ENCODE measurements around the gene DESI1.
"Not testable (repeated sequence)": the region's sequence is repeated elsewhere in the genome, so short reads cannot be mapped to it uniquely, and the experiment has no call there.

DESI1 gene

DNA sequence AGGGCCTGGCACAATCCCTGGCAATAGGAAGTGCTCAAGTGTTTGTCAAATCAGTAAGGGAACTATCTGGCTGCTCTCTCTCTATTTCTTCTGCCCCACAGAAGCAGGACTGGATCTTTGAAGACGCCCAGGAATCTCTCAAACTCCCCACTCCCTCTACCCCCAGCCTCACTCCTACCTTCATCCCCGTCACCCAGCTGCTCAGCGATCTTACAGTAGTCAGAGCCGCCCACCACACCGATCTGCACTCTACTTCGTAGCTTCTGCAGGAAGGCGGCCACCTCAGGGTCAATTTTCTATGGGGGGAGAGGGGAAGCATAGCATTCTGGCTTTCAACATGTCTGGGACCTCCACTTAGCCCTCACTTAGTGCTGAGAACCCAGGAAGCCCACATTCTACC is 34.9 kb downstream of the DESI1 start:
- H3K9ac ChIP-seq (ENCODE audit: low read depth, low read length) = no peak overlapping the region
- peaks cover 5% of the 10 kb centered on the region; the same call in 1 of the 2 replicates for H3K4me1 ChIP-seq (ENCODE audit: insufficient read depth, low read length)
- no peaks in the 10 kb centered on the region for H3K9me3 ChIP-seq (ENCODE audit: control insufficient read depth, insufficient read depth, low read length)
- H3K36me3 ChIP-seq (ENCODE audit: insufficient read depth, low read length) = no peaks in the 10 kb centered on the region

- Histone ChIP-seq H3K4me1 (ENCODE audit: insufficient read depth, low read length) (peaks cover 5% of the 10 kb centered on the region; the same call in 1 of the 2 replicates), H3K9me3 (ENCODE audit: control insufficient read depth, insufficient read depth, low read length) (no peaks in the 10 kb centered on the region), H3K36me3 (ENCODE audit: insufficient read depth, low read length) (no peaks in the 10 kb centered on the region), H3K9ac (ENCODE audit: low read depth, low read length) (no peak overlapping the region)
These were observed 36.0 kb downstream of the DESI1 start for GRCh38 chr22:41584881-41585280.

DNA sequence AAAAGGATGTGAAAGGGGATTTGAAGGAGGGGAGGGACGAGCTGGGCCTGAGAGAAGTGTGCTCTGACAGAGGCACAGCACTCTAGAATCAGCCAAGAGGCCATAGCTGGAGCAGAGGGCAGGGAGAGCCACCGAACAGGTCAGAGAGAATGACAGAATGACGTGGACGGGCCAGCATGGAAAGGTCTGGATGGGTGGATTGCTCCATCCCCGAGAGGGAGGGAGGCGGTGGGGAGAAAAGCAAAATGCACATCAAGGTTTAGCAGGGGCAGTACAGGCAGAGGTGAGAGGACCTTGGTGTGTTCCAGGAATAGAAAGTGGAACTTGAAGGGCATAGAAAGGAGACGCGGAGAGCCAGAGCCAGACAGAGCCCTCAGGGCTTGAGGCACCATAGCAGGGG is 38.1 kb downstream of the DESI1 start:
- no peaks in the 10 kb centered on the region for H3K4me1 ChIP-seq (ENCODE audit: insufficient read depth, low read length)
- no peak overlapping the region for H3K9ac ChIP-seq (ENCODE audit: low read depth, low read length)
- no peaks in the 10 kb centered on the region for H3K36me3 ChIP-seq (ENCODE audit: insufficient read depth, low read length)
- H3K9me3 ChIP-seq (ENCODE audit: control insufficient read depth, insufficient read depth, low read length) = no peaks in the 10 kb centered on the region

DNA sequence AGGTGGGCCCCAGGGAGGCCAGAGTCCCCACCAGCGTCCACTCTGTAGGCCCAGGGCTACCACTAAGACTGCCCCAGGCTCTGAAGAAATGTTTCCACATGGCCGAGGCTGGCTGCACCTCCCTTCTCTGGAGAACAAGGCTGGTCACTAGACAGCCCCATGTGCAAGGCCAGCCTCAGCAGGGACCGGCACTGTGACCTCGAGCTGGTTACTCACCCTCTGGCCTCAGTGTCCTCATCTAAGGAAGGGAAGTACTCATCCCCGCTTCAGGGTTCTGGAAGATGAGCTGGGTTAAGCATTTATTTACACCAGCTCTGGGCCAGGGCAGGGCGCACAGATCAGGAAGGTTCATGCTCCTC is 40.9 kb downstream of the DESI1 start:
- no peaks in the 10 kb centered on the region for H3K4me1 ChIP-seq (ENCODE audit: insufficient read depth, low read length)
- no peak overlapping the region for H3K9ac ChIP-seq (ENCODE audit: low read depth, low read length)
- no peaks in the 10 kb centered on the region for H3K36me3 ChIP-seq (ENCODE audit: insufficient read depth, low read length)
- H3K9me3 ChIP-seq (ENCODE audit: control insufficient read depth, insufficient read depth, low read length) = no peaks in the 10 kb centered on the region

DNA sequence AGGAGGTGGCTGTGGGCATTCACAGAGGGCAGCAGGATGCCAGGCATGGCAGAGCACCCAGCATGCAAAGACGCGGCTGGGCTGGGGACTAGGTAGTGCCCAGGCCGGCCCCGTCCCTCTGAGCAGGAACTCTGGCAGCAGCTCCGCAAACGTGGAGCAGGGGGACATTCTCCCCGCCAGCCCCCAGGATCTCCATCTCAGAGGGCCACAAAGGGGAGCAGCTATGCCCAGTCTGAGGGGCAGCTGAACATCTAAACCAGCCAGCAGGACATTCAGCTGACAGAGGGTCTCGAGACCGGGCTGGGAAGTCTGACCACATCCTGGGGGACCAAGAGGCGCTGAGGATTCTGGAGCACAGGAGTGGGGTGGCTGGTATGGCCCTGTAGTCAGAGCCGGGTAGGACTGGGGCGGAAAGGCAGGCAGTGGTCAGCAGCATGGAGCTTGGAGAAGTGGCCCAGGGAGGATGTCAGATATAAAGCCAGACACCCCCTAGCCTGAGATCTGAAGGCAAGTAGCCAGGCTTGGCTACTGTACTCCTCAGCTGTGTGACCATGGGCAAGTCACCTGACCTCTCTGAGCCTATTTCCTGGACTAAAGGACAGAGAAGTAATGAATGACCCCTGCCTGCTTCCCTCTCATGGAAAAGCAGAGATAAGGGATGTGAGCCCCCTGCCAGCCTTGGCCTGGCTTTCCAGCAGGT is 41.4 kb downstream of the DESI1 start:
- Histone ChIP-seq H3K4me1 (ENCODE audit: insufficient read depth, low read length) (no peaks in the 10 kb centered on the region), H3K9ac (ENCODE audit: low read depth, low read length) (no peak overlapping the region), H3K36me3 (ENCODE audit: insufficient read depth, low read length) (no peaks in the 10 kb centered on the region), H3K9me3 (ENCODE audit: control insufficient read depth, insufficient read depth, low read length) (no peaks in the 10 kb centered on the region)

GRCh38 chr22:41578818-41579217 is 42.0 kb downstream of the DESI1 start:
- H3K4me1 ChIP-seq (ENCODE audit: insufficient read depth, low read length) = no peaks in the 10 kb centered on the region

DNA sequence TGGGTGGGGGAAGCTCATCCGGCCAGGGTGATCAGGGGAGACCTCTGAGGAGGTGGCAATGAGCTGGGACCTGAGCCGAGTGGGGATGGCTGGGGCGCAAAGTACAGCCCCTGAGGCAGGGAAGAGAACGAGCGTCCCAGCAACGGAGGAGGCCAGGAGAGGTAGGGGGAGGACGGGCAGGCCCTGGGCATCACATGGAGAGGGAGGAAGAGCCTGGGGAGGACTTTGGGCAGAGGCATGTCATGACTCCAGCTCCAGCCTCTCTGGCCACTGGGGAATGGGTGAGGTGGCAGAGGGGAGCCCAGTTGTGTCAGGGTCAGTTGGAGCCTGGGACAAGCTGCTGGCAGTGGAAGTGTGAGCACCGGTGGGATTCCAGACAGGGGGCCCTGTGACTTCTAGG is 42.7 kb downstream of the DESI1 start:
- no peaks in the 10 kb centered on the region for H3K4me1 ChIP-seq (ENCODE audit: insufficient read depth, low read length)
- no peaks in the 10 kb centered on the region for H3K9me3 ChIP-seq (ENCODE audit: control insufficient read depth, insufficient read depth, low read length)
- H3K36me3 ChIP-seq (ENCODE audit: insufficient read depth, low read length) = no peaks in the 10 kb centered on the region
- H3K9ac ChIP-seq (ENCODE audit: low read depth, low read length) = no peak overlapping the region

More at GRCh38 chr22:41578818-41579217, 42.0 kb downstream of the DESI1 start:
- Histone ChIP-seq H3K36me3 (ENCODE audit: insufficient read depth, low read length) (no peaks in the 10 kb centered on the region), H3K9me3 (ENCODE audit: control insufficient read depth, insufficient read depth, low read length) (no peaks in the 10 kb centered on the region), H3K9ac (ENCODE audit: low read depth, low read length) (no peak overlapping the region)

GRCh38 chr22:41576877-41577276 is 44.0 kb downstream of the DESI1 start:
- Histone ChIP-seq H3K36me3 (ENCODE audit: insufficient read depth, low read length) (no peaks in the 10 kb centered on the region), H3K9ac (ENCODE audit: low read depth, low read length) (no peak overlapping the region), H3K4me1 (ENCODE audit: insufficient read depth, low read length) (no peaks in the 10 kb centered on the region), H3K9me3 (ENCODE audit: control insufficient read depth, insufficient read depth, low read length) (no peaks in the 10 kb centered on the region)

DNA sequence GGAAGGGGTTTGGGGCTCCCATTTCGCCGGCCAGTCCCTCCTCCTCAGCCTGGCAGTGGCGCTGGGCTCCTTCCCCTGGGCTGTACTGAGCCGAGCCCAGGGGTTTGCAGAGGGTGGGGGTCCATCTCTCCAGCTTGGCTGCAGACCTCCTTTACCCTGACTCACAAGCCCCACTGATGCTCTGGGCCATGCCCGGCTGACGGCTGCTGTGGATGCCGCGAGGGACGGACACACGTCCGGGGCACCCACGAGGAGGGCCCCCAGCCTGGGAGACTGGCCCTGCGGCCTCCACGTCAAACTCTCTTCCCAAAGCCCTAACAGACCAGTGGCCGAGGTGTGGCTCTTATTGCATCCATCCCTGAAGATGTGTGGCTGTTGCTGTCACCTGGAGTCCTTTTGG is 45.3 kb downstream of the DESI1 start:
- Histone ChIP-seq H3K4me1 (ENCODE audit: insufficient read depth, low read length) (no peaks in the 10 kb centered on the region), H3K9me3 (ENCODE audit: control insufficient read depth, insufficient read depth, low read length) (no peaks in the 10 kb centered on the region), H3K9ac (ENCODE audit: low read depth, low read length) (no peak overlapping the region), H3K36me3 (ENCODE audit: insufficient read depth, low read length) (no peaks in the 10 kb centered on the region)

DNA sequence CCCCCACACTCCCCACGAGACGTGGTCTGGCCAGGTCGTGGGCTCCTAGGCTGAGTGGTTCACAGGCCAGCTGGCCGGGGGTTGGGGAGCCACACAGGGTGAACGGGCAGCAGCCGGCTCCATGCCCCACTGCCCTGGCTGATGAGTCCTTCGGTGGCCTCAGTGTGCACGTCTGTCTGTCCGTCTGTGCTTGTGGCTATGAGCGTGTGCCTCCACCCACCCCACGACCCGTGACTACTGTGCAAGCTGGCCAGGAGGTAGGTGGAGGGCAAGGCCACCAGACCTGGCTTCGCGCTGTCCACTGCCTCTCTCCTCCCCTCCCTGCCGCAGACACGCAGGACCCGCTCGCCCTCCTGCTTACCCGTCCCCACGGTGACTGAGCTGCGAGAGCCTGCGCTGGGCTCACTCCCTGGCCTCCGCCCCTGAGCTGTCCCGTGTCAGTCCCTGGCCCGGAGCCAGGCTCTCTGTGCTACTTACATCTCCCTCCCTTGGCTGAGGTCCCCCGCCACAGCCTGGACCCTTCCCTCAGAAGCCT is 45.9 kb downstream of the DESI1 start:
- no peaks in the 10 kb centered on the region for H3K4me1 ChIP-seq (ENCODE audit: insufficient read depth, low read length)
- H3K9me3 ChIP-seq (ENCODE audit: control insufficient read depth, insufficient read depth, low read length) = no peaks in the 10 kb centered on the region
- H3K36me3 ChIP-seq (ENCODE audit: insufficient read depth, low read length) = no peaks in the 10 kb centered on the region
- no peak overlapping the region for H3K9ac ChIP-seq (ENCODE audit: low read depth, low read length)

- Histone ChIP-seq H3K36me3 (ENCODE audit: insufficient read depth, low read length) (no peaks in the 10 kb centered on the region), H3K4me1 (ENCODE audit: insufficient read depth, low read length) (no peaks in the 10 kb centered on the region), H3K9me3 (ENCODE audit: control insufficient read depth, insufficient read depth, low read length) (no peaks in the 10 kb centered on the region), H3K9ac (ENCODE audit: low read depth, low read length) (no peak overlapping the region)
These were observed 47.2 kb downstream of the DESI1 start for GRCh38 chr22:41573677-41574076.

- not testable (repeated sequence) for H3K9me3 ChIP-seq (ENCODE audit: control insufficient read depth, insufficient read depth, low read length); H3K36me3 ChIP-seq (ENCODE audit: insufficient read depth, low read length); H3K9ac ChIP-seq (ENCODE audit: low read depth, low read length); H3K4me1 ChIP-seq (ENCODE audit: insufficient read depth, low read length)
These were observed 48.5 kb downstream of the DESI1 start for GRCh38 chr22:41572305-41572704.

DNA sequence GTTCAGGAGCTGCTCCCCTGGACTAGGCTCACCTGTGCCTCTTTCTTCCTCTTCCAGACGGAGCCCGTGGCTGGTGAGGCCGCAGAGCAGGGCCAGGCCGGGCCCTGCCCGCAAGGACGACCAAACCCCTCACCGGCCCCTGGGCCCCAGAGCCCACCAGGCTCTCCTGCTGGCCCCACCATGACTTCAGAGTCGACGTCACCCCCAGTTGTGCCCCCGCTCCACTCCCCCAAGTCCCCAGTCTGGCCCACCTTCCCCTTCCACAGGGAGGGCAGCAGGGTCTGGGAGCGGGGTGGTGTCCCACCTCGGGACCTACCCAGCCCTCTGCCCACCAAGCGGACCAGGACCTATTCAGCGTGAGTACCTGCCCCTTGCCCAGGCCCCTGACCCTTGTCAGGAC is 49.1 kb downstream of the DESI1 start:
- Histone ChIP-seq H3K9ac (ENCODE audit: low read depth, low read length) (no peak overlapping the region), H3K4me1 (ENCODE audit: insufficient read depth, low read length) (no peaks in the 10 kb centered on the region), H3K36me3 (ENCODE audit: insufficient read depth, low read length) (no peaks in the 10 kb centered on the region)

GRCh38 chr22:41570221-41570620 is 50.6 kb downstream of the DESI1 start:
- H3K9me3 ChIP-seq (ENCODE audit: control insufficient read depth, insufficient read depth, low read length) = no peaks in the 10 kb centered on the region
- no peaks in the 10 kb centered on the region for H3K4me1 ChIP-seq (ENCODE audit: insufficient read depth, low read length)
- H3K36me3 ChIP-seq (ENCODE audit: insufficient read depth, low read length) = no peaks in the 10 kb centered on the region
- H3K9ac ChIP-seq (ENCODE audit: low read depth, low read length) = no peak overlapping the region

More for the DNA sequence above, 49.1 kb downstream of the DESI1 start:
- H3K9me3 ChIP-seq (ENCODE audit: control insufficient read depth, insufficient read depth, low read length) = no peaks in the 10 kb centered on the region

DNA sequence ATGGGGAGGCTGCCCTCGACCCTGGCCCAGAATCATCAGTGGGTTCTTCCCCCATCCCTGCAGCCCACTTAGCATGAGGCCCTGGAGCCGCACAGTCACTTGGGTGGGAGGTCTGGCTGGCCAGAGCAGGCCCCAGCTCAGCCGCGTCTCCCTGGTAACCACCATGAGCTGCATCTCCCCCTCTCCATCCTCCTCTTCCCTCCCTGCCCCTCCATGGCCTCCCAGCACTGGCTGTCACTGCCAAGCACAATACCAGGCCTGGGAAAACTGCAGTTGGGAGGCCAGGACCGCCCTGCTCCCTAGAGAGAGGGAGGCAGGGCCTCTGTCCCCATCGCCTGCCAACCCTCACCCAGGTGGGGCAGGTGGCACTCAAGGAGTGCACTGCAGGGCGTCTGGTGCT is 52.0 kb downstream of the DESI1 start:
- no peaks in the 10 kb centered on the region for H3K4me1 ChIP-seq (ENCODE audit: insufficient read depth, low read length)
- no peaks in the 10 kb centered on the region for H3K36me3 ChIP-seq (ENCODE audit: insufficient read depth, low read length)
- H3K9ac ChIP-seq (ENCODE audit: low read depth, low read length) = no peak overlapping the region
- H3K9me3 ChIP-seq (ENCODE audit: control insufficient read depth, insufficient read depth, low read length) = no peaks in the 10 kb centered on the region

DNA sequence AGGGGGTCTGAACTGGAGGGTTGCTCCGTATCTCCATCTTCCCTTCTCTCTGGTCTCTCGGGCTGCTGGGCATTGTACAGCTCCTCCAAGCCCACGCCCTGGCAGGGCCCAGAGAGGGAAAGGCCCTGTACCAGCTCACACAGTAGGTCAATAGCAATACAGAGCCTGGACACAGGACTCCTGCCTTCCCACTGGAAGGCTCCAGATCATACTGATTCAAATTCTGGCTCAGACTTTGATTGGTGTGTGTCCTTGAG is 53.4 kb downstream of the DESI1 start:
- H3K36me3 ChIP-seq (ENCODE audit: insufficient read depth, low read length) = no peaks in the 10 kb centered on the region

More for the DNA sequence above, 53.4 kb downstream of the DESI1 start:
- H3K9me3 ChIP-seq (ENCODE audit: control insufficient read depth, insufficient read depth, low read length) = no peaks in the 10 kb centered on the region
- H3K4me1 ChIP-seq (ENCODE audit: insufficient read depth, low read length) = peaks cover 7% of the 10 kb centered on the region
- H3K9ac ChIP-seq (ENCODE audit: low read depth, low read length) = no peak overlapping the region

All from ES-I3 (cell line).